HG03095 (cell line): ENCODE data around the gene GAP43.

Experiments
- ATAC-seq: cut with Tn5 transposase; IDR thresholded peaks from one replicate; pipeline ENCODE4 v1.9.1; 2021; ENCODE audit warnings: moderate library complexity; ENCODE audit not compliant: unreplicated experiment

GAP43 gene

DNA sequence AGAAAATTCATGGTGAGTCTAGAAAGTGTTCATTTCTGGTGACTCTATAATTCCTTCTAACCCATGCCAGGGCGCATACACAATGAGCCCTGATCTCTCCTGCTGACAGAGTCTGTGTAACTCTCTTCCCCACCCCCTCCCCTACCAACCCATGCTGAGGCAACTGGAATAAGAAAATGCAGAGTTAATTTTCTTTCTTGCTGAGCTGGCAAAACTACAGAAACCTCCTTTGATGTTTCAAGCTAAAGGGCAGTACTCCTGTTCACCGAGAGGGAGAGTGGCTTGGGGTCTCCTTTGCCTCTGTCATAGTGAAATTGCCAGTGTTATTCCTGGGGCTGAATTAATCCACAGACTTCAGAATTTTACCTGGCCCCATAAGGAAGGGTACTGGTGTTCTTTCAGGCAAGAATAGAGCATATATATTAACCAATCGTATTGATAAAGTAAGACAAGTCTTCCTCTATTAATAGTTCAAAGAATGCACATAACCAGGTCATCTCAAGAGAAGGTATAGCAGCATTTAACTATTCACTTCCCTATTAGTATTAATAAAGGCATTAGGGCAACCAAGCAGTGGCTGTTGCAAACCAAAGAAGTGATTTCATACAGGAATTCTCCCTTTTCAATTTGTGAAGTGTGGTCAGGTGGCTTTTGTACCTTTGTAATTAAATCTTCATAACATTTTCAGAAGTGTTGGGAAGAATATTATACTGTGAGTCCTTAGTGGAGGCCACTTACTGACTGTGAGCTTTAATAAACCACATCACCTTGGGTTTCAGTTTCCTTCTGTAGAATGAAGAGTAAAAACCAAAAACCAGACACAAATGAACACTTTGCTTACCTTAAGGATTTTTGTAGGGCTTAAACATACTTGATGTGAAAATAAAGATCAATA, 4.1 kb downstream of the GAP43 start:
- peak; percentile 80 for ATAC-seq

DNA sequence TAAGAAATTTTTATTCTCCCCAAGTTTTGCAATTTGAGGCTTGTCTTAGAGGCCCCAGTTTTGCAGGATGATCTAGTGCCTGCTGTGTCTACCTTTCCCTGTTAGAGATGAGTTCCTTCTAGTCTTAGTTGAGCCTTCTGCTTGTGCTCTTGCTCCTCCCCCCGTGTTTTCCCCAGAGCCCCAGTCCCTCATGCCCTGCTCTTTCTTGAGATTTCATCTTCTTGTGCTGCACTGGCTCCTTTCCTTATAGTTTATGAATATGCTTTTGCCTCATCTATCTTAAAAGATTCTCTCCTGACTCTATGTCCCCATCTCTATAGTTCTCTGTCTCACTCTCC, 4.7 kb downstream of the GAP43 start:
- peak; percentile 31 for ATAC-seq

DNA sequence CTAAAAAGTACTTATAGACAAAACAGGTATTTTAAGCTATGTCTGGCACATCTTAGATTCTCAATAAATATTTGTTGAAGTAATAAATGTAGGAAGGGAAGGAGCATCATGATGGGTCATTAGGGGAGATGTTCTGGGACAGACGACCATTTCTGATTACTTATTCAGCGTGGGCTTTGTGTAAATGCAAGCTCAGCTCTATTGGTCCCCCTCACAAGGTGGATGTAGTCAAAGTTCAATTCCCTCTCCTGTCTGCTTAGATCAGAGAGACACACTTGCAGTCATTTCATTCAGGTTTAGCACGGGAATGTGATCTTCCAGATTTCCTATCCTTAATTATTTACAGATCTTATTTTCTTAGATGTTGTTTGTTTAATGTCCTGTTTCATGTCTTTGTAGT, 7.5 kb downstream of the GAP43 start:
- ATAC-seq, result no peak

DNA sequence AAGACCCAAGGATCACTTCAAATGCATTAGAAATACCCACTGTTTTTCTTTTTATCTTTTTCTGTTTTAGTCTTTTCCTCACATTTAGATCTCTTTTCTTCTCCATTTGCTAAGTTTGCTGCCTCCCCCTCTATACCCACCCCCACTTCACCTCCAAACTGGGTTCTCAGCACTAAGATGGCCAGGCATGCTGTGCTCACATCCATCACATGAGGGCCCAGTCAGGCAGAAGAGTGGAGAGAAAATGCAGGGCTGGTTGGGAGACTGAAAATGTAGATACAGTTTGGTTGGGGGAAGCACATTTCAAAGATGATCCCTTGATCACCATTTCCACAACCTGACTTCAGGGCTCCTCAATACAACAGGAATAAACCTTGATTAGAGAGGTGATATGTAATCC, 8.7 kb downstream of the GAP43 start:
- ATAC-seq, result no peak

DNA sequence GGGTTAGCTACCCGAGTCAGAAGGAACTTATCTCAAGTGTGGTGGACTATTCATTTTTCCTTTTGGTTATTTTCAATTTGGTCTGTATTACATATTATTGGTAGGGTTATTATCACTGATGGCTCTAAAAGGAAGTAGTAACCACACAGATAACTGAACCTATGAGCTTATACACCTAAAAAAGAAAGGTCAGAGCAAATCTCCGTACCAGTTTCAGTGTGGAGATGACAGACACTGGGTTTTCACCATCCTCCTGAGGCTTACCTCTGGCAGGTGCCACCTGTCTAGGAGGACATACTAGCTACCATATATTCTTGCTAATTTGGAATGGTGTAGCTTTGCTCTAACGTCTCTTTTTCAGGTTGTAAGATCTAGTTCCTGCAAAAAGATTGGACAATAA, 10.2 kb downstream of the GAP43 start:
- peak; percentile 56 for ATAC-seq

DNA sequence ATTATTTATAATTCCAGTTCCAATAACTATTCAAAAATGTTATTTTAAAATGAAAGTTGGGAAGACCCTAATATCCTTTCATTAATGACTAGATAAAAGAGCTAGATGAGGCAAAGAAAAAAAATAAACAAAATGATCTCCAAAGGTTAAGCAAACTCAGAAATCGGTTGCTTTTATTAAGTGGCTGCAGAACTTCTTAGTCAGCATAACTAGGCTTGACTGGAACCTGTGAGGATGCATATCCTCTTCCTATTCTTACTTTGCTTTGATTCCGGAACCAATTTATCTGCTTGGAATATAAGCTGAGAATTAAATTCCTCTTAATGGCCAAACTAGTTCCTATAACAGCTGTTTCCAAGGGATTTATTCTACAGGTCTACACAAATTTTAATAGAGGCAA, 10.7 kb downstream of the GAP43 start:
- ATAC-seq, result no peak

DNA sequence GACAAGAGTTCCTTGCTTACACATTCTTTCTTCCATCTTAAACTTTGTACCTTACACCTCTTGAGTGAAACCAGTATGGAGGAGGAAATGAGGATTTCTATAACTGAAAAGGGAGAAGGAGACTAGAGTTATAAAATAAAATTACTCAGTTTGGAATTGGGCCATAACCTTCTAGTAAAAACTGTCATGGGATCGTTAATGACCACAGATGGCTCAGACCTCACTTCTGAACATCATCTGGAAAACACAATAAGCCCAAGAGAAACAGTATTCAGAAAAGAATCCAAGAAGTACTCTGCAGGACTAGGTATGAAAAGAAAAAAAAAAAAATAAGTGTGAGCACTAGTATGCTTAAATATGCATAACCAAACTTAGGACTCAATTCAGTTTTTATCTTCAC, 12.1 kb downstream of the GAP43 start:
- ATAC-seq, result no peak

DNA sequence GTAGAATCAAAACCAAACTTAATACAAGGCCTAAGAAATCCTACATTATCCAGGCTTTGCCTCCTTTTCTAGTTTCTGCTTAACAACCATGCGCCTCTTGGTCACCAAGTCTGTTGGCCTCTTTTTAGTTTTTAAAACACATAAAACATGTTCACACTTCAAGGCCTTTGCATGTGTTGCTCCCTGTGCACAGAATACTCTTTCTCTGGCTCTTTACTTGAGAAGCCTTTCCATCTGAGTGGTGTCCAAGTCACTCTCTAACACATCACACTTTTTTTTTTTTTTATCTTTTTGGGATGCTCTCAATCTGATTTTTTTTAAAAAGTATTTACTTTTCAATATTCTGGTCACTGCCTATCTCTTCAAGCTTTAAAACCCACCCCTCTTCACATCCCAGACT, 14.9 kb downstream of the GAP43 start:
- no peak for ATAC-seq

DNA sequence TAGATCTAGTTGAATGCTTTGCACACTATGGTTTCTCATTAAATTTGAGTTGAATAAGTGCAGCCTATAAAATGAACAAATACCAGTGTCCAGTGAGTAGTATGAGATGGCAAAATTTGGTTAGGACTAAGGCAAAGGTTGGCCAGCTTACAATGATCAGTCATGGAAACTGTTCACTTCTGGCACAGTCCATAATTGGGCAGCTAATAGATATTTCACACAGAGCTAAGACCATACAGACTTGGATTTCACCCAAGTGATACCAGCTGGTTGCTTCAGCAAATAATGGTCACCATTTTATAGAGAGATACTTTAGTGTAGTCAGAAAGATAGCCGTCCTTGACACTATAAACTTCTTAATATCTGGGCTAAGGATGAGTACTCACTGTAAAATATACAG, 15.7 kb downstream of the GAP43 start:
- no peak for ATAC-seq

DNA sequence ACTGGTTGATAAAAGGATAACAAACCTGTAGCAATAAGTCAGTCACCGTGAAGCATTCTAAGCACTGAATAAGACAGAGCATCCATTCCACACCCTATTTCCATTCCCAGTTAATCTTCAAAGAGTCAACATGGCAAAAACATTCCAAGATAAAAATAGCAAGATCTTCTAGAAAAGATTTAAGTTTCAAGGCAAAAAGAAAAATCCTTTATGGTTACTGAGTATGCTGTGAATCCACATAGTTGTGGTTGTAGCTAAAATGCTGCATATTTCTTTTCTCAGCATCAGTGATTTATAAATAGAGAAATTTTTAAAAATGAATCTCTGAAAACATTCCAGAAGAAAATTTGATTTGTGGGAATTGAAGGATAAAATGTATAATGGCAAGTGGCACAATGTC, 21.1 kb downstream of the GAP43 start:
- no peak for ATAC-seq

DNA sequence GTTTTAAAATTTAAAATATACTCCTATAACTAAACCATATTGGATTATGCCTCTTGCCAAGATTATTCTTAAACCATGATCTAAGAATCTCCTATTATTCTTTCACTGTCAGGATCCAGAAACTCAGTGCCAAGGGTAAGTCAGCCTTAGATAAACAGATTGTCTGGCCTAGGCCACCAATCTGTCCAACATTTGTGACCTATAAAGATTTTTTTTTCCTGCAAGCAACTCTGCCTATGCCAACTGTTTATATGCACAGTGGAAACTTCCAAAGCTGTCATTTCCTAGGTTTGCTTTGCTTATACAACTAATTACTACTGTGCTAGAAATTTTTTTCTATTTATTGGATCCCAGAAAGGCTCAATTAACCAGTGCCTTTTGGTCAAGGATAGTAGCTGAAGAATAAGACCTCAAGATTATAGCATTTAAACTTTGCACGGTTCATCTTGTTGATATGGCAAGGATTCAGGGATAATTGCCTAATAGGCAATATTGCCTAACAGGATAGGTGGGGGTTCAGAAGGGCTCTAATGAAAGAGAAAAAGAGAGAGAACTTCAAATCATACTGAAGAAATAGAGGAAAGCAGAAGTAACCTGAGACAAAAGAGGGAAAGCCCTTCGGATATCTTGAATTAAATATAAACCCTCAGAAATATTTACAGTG, 22.8 kb downstream of the GAP43 start:
- no peak for ATAC-seq

DNA sequence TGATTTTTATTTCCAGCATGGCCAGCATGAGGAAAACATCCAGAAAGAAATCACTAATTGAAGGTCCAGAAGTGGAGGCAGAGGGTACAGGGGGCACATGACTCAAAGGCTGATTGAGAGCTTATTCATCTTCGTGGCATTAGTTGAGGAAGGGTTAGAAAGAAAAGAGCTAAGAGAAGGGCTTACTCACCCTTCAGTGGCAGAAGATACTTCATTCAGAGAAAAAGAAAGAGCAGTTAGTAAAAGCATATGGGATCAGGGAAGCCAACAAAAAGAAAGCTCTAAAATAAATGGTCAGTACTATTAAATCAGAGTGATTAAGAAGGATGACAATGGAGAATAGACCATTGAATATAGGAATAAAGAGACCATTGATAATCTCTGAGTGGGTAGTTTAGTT, 25.2 kb downstream of the GAP43 start:
- ATAC-seq, result no peak

DNA sequence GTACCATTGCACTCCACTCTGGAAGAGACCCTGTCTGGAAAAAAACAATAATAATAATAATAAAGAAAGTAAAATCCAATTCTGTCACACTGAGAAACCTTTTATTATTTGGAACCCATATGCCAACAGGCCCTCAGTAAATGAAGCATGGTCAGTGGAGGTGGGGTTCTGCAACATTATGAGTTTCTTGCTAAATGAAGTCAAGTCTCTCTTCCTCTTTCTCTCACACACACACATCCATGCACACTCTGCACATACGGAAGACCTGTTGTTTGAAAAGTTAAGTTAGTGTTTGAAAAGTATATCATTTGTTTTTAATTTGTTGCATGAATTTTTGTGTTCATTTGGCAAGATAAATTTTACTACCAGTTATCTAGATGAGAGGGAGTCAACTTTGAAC, 27.8 kb downstream of the GAP43 start:
- ATAC-seq, result peak; percentile 64

DNA sequence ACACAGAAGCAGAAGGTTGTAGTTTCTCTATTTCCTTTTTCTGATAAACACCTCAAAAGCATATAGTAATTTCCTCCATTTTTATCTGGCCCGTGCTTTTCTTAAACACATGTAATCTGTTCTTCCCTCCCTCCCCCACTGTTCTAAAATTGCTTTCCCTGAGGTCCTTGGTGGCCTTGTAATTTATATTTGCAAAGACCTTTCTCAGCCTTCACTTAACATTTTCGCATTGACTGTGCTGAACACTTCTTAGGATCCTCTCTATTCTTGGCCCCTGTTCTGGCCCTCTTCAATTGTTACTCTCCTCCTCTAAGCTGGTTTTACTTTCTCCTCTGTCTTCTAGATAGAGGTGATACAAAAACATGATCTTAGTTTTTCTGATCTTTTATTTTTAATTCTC, 28.3 kb downstream of the GAP43 start:
- ATAC-seq, result peak; percentile 27

DNA sequence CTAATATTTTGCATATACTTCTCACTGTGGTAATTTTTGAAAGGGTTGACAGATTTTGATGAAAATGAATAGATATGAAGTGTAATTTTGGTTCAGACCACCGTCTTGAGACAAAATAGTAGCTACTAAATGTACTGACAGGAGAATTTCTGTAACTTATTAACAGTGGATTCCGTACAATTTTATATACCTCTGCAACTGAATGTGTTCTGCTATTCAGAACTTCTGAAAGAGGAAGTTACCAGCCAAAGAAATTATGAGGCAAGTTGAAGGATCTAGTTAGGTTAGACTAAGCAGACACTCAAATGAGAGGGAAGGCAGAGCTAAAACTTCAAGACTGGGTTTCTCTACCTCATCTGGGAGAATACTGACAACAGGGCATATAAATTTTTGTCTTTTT, 29.4 kb downstream of the GAP43 start:
- peak; percentile 49 for ATAC-seq

DNA sequence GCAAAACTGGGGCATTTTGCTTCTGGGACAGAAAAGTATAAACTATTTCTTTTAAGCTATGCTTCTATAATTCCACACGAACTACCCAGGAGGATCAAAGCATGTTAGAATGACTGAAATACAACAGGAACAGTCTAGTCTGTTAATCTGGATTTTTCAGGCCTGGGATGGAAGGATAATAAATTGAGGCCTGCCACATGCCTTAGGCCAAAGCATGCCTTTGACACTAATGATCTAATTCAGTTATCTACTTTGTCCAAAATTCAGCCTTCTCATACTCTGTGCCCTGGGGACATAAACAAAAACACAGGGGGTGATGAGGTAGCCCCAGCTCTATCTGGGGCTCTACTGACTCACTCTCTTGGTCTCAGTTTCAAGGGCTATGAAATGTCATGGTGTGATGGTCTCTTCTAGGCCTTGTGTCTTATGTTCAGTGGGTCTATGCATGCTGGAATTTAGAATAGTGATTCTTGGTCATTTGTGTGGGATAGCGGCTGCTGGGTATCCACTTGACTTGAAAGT, 32.5 kb downstream of the GAP43 start:
- ATAC-seq, result no peak

DNA sequence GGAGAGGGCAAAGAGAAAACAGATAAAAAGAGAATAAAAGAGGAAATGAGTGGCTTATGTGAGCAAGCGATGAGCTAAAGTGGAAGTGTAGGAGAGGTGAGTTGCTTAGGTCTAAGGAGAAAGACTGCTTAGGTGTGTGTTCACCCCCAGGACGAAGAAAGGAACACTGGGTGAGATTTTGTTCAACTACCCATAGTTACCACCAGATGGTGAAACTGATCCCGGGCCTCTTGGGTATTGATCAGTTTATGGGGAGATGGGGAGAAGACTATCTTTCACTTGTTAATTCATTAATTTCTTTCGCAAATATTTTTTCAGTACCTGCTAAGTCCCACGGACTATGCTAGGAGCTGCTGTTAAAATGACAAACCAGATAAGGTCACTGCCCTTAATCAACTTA, 33.9 kb downstream of the GAP43 start:
- ATAC-seq, result no peak

DNA sequence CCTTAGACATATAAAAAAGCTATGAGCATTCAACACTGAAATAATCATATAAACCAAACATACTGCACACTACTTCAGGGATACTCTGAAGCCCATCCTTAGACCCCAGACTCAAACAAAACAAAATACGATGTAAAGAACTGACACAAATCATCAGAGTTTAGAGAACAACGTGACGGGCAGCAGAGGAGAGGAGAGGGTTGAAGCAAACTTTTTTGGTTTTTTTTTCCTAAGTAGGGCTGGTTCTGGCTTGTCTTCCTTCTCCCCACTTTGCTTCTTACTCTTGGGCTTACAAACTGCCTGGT, 34.7 kb downstream of the GAP43 start:
- ATAC-seq, result no peak

DNA sequence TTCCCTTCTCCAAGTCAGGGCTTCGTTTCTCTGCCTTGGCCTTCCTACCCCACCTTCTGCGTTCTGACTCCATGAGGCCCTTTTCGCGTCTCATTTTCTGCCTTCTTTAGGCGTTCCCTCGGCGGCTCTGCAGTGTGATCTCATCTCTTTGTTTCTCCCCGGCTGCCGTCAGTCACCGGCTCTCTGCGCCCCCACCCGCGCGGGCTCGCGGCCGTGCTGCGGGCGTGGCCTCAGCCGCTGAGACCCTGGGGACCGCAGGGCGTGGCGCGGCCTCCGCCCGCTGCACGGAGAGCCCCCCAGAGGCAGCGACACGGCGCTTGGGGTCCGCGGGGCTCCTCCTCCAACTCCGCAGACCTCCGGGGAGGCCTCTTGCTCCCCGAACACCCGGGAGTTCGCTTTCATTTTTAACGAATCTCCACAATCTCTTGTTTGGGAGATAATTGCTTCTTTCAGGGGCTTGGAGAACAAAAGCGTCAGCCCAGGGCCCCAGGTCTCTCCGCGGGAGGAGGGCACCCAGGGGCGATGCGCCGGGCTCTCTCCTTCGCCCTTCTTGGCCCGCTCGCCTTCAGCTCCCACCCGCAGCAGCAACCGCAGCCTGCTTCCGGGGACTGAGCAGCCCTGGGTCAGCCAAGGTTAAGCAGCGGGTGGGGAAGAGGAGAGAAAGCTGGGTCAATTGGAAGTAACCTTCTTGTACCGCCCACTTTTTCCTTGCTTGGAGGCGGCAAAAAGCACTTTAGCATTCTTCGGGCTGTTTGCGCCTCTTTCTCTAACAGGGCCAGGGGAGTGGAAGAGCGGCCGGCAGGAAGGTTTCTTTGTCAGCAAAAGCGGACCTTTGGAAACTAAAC, 35.2 kb downstream of the GAP43 start:
- peak; percentile 78 for ATAC-seq

DNA sequence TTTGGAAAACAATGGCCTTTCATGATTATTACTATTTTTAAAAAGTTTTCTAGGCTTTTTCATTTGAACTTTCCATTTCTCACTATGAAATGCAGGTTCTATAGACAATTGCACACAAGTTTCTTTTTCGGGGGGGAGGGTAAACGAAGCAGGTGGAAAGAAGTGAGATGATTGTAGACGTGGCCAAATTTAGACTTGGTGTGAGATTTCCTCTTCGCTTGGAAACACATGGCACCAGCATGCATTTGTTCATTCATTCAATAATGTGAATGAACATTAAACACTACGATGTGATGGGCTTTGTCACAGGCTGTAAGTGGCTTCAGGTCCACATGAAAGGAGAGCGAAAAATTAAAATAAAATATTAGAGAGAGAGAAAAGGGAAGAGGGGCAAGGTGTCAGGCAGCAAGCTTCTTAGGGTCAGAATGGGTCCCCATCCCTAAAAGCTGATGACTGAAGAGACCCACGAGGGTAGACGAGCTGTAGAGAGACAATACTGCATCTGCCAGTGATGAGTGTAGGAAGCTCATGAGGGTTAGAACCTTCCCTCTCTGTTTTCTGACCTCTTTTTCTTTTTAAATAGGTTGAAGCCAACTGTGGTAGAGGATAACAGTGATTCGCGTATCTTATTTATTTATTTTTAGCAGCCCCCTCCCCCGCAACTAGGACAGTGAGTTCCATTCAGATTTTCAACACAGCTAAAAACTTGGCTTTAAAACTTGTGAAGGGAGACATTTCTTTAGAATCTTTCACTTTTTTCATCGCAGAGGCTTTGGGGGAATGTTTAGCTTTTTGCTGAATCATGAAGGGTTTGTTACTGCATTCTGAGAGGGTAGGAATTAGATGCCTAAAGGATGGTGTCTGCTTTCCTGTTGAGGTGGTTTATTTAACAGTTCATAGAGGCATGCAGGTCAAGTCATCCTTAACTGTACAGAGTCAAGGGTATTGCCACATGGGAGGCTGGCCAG, 36.2 kb downstream of the GAP43 start:
- ATAC-seq, result peak; percentile 15
